Middle frontal gyrus (tissue), 1 donor: Measurements from ENCODE around the gene PAFAH2.

Experiments used
- DNase-seq: peaks from one replicate; pipeline ENCODE4 v3.0.0-alpha.2; 2015; ENCODE audit warnings: low spot score; ENCODE audit errors: extremely low spot score

PAFAH2 gene

DNA sequence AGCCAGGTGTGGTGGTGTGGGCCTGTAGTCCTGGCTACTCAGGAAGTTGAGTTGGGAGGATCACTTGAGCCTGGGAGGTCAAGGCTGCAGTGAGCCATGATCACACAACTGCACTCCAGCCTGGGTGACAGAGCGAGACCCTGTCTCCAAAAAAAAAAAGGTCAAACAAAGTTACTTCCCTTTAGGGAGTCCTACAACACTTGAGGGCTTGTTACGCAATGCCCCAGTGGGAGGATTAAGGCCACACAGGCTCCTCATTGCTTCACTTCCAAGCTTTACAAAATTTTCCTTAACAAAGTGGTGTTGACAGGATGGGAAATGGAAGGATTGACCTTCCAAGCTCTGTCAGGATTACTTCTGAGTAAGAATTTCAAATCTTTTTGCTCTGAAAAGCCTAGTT lies 17.5 kb upstream of the PAFAH2 start:
- no peak for DNase-seq

- DNase-seq = no peak
Measured at GRCh38 chr1:26014179-26014578, 16.3 kb upstream of the PAFAH2 start.

DNA sequence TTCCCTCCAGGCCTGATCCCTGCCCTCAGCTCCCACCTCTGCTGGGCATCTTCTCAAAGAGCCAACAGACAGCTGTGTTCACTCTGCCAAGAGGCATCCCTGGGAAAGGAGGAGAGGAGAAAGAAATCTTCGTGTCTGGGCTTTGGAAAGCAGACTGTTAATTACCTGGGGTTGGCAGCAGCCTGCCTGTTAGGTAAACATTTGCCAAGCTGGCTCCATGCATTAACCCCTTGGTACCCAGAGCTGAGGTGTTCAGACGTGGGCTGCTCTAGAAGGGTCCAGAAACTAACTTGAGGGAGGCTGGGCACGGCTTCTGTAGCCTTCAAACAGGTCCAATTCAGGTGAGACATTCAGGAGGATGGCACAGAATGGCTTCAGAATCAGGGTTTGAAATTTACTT lies 15.0 kb upstream of the PAFAH2 start:
- no peak for DNase-seq

DNA sequence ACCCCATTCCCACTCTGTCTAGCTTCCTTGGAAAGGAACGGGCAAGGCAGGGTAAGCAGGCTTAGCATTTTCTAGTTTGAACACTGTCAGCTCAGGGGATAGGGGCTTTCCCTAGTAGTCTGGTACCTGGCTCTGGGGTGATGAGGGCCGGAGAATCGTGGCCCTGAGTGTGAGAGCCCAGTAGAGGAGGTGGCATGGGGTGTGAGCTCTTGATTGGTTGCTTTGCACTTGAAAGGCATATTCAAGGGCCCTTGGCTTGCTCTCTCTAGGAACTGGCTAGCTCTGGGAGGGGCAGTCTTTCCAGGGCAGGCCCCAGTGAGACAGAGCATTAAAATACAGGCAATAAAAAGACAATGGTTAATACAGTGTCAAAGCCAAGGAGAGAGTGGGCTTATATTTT lies 13.0 kb upstream of the PAFAH2 start:
- DNase-seq = no peak

DNA sequence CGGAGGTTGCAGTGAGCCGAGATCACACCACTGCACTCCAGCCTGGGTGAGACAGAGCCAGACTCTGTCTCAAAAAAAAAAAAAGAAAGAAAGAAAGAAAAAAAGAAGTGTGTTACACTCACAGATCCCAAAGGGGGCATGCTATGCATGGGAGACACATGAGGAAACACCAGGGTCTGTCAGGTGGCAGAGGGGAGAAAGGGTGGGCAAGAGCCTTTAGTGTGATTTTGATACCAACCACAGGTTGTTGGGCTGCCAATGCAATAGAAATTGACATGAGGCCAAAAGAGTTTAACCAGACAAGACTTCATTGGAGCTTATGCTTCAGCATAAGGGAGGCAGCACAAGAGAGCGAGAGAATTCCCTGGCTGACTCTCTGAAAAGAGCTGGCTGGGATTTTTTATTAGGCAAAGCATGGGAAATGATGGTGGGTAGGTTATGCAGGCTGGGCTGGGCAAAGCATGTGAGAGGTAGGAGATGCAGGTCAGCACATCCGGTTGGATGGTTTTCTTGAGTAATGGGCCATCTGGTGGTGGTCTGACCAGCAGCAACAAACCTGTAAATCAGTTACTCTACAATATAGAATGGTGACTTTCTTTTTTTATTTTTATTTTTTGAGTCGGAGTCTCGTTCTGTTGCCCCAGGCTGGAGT lies 12.1 kb upstream of the PAFAH2 start:
- no peak for DNase-seq

- DNase-seq = no peak
Measured at GRCh38 chr1:26006710-26007109, 8.8 kb upstream of the PAFAH2 start.

- DNase-seq = no peak
Measured at GRCh38 chr1:26005434-26006105, 7.7 kb upstream of the PAFAH2 start.

DNA sequence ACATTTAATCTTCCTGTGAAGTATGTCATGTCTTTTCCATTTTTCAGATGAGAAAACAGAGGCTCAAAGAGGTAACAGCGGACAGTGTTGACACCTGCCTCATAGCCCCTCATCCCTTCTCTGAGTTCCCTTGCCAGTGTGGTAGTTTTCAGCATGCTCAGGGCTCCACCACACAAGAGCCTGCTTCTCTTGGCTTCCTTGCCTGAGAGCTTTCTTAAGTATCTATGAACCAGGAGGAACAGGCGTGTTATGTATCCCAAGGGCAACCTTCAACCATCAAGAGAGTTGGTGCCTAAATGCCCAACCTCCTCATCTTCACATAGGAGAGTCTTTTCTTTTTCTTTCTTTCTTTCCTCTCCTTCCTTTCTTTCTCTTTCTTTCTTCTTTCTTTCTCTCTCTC lies 5.9 kb upstream of the PAFAH2 start:
- no peak for DNase-seq

DNA sequence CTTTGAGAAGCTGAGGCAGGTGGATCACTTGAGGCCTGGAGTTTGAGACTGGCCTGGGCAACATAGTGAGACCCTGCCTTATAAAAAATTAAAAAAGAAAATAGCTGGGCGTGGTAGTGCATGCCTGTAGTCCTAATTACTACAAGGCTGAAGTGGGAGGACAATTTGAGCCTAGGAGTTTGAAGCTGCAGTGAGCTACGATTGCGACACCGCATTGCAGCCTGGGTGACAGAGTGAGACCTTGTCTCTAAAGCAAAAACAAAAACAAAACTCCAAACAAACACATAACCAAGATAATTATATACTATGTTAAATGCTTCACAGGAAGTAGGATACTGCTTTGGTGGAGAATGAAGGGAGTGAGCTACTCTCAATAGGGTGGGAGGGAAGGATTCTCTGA lies 5.4 kb upstream of the PAFAH2 start:
- DNase-seq = no peak

DNA sequence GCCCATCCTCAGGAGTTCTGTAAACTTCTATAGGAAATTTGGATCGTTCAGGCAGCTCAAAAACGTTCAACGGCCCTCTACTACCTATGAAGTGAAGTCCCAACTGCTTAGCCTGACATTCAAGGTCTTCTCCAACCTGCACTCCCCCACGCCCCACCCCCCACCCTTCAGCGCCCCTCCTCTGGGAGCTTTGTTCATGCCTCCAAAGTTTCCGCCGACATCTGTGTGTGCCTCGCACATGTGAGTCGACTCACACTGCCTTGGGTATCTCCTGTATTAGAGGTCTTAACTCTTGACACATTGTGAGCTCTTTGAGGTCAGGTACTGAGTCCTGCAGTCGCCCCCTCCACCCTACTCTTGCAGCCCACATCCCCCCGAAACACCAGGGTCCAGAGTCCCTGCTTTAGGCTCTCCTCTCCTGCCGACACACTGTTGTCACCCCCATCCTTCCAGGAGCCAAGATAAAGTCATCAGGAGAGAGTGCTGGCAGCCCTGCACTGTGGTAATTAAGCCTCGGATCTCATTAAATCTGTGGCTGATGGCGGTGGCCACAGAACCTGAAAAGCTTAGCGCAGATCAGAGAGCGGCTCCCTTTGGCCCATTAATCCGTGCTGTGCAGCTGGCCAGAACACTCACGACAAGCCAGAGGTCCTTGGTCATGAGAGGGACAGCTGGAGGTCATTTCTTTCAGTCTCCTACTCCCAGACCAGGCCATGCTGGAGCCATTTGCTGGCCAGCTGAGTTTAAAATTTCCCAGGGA lies 1.4 kb upstream of the PAFAH2 start:
- no peak for DNase-seq

DNA sequence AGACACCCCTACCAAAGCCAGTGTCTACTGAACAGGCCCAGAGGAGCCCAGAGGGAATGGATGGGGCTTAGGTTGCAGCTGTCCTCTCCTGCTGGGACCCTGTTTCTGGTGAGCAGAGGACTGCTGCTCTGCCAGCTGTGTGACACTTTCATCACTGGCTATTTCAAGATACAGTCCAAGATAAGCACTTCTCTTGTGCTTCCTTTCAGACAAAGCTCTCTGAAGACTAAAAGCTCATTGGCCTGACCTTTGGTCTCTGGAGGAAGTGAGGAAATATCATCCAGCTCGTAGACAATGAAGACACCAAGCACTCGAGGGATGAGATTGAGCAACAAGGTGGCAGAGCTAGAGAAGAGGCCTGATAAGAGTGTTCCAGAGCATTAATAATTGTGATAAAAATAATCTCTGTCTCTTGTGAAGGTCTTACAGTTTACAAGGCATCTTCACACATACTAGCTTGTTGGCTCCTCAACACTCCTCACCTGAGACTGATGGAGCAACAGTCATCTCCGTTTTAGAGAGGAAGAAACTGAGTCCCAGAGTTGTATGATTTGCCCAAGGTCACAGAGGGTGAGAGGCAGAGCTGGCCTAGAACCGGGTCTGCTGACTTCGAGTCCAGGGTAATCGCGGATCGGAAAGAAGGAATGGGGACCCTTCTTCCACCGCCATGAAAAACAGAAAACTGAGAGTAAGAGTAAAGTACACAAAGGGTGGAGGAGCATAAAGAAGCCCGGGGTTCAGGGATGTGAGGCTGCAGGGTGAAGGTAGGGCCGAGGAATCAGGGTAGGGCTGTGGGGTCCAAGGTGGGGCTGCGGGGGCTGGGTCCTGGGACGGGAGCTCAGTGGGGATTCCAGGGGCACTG lies 666 bp downstream of the PAFAH2 start:
- no peak for DNase-seq

GRCh38 chr1:25994402-25995150 lies 3.3 kb downstream of the PAFAH2 start:
- no peak for DNase-seq

DNA sequence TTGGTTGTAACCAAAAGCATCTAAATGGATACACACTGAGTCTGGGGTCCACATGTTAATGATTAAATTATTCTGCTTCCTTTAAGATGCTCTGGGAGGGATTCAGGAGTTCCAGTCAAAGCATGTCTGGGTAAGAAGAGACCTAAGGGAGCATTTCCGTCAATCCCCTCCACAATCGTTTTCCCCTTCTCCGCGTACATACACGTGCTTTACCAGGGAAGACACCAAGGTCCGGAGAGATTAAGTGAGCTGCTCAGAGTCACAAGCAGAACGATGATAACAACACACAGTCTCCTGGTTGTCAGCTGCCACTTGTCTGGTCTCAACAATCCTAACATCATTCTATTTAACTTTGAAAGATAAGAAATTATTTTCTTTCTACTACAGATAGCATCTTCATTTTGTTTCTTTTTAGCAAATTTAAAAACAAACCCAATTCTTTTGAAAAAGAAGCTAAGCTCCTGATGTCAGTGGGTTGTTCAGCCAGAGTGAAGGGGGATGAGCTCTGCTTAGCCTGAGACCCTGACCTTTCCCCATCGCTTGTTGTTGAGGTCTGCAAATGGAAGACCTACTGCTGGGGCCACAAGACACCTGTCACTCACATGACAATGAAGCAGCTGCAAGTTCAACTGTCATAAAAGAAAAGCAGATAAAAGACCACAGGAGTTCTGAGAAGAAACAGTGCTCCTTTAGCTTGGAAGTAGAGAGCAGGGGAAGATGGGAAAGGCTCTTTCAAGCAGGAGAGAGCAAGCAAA lies 4.5 kb downstream of the PAFAH2 start:
- DNase-seq = no peak

DNA sequence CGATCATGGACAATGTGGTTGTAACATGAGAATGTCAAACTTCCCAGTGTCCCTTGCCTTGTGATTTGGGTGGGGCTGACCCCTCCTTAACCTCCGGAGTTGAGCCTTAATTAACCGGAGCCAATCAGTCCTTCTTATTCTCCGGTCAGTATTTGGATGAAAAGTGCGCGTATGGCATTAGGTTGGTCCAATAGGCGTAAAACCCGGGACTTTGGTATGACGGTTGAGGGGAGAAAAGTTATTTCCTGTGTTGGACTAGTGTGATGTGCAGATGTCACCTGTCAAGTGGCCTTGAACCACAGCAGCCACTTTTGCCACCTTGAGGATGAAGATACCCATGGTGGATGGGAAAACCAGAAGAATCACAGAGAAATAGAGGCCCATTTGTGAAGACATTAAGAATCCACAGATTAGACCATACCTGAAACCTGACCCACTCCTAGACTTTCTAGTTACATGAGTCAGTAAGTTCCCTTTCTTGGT lies 5.1 kb downstream of the PAFAH2 start:
- DNase-seq = no peak

DNA sequence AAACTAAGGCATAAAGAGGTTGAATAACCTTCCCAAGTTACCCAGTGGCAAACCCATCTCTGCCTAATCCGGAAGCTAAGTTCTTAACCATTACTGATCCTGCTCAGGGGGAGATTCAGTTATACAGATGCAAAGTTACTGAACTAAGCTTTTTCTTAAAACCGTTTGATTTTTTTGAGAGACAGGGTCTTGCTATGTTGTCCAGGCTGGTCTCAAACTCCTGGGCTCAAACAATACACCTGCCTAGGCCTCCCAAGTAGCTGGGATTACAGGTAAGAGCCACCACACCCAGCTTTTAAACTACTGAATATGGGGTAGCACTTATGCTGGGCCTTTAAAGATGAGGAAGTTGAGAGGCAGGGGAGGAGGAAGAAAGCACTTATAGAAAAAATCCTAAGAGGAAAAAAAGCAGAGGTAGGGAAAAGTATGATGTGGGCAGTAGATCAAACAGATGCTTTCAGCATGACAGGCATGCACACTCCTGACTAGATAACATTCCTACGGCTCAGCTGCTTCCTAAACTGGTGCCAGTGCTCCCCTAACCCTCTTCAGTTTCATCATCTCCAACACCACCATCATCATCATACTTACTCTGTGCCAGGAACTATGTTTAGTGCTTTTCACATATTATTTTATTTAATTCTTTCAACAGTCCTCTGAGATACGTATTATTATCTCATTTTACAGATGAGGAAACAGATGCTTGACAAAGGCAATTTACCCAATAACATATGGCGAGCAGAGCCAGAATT lies 5.8 kb downstream of the PAFAH2 start:
- DNase-seq = no peak

- DNase-seq = no peak
Measured at GRCh38 chr1:25990702-25991395, 7.0 kb downstream of the PAFAH2 start.

GRCh38 chr1:25990251-25990650 lies 7.6 kb downstream of the PAFAH2 start:
- no peak for DNase-seq

GRCh38 chr1:25989440-25990234 lies 8.2 kb downstream of the PAFAH2 start:
- DNase-seq = no peak
